COLO829 (cell line): ENCODE measurements around the gene MYL6.
A peak's percentile ranks its signal among the peaks of the same experiment; 100 is the strongest.
"Not testable (repeated sequence)": the region's sequence is repeated elsewhere in the genome, so short reads cannot be mapped to it uniquely, and the experiment has no call there.

ENCODE experiments used
- DNase-seq: peaks from one replicate; pipeline ENCODE4 v3.0.0; 2012; ENCODE audit warnings: low spot score

MYL6 gene

GRCh38 chr12:56158029-56158925 is at the start of gene MYL6:
Gene MYL6 (plus strand): TSS chr12:56158359. CDS start chr12:56158402, 43 bp downstream.
- DNase-seq, result peak; percentile 96

- DNase-seq, result no peak
These were observed 47.6 kb upstream of the MYL6 start for GRCh38 chr12:56110571-56110970.

GRCh38 chr12:56114084-56114483 is 44.1 kb upstream of the MYL6 start:
- no peak for DNase-seq

- DNase-seq, result no peak
These were observed 42.8 kb upstream of the MYL6 start for GRCh38 chr12:56115329-56115728.

GRCh38 chr12:56116267-56117081 is 41.7 kb upstream of the MYL6 start, which contains the start of gene RPL41:
Gene RPL41 (plus strand): TSS chr12:56116633.
- DNase-seq, result peak; percentile 83

- DNase-seq, result not testable (repeated sequence)
These were observed 41.0 kb upstream of the MYL6 start for GRCh38 chr12:56117082-56117706.

GRCh38 chr12:56117778-56118687 is 40.1 kb upstream of the MYL6 start, which contains the start of gene ZC3H10:
Gene ZC3H10 (plus strand): TSS chr12:56118266. CDS start chr12:56120563, 2,297 bp downstream.
- DNase-seq, result peak; percentile 98

- DNase-seq, result no peak
These were observed 39.3 kb upstream of the MYL6 start for GRCh38 chr12:56118688-56119357.

- peak; percentile 96 for DNase-seq
These were observed 38.8 kb upstream of the MYL6 start for GRCh38 chr12:56119361-56119796.

- no peak for DNase-seq
These were observed 37.9 kb upstream of the MYL6 start for GRCh38 chr12:56120158-56120846.

GRCh38 chr12:56121204-56121870 is 36.8 kb upstream of the MYL6 start:
- no peak for DNase-seq

GRCh38 chr12:56122637-56123036 is 35.5 kb upstream of the MYL6 start:
- DNase-seq, result no peak

- DNase-seq, result no peak
These were observed 34.0 kb upstream of the MYL6 start for GRCh38 chr12:56124133-56124532.

- no peak for DNase-seq
These were observed 31.4 kb upstream of the MYL6 start for GRCh38 chr12:56126732-56127239.

- no peak for DNase-seq
These were observed 30.7 kb upstream of the MYL6 start for GRCh38 chr12:56127485-56127887.

- DNase-seq, result peak; percentile 100
These were observed 30.1 kb upstream of the MYL6 start, which contains the start of gene ESYT1 for GRCh38 chr12:56127888-56128669. Gene ESYT1 (plus strand): TSS chr12:56128267. CDS start chr12:56128320, 53 bp downstream.

GRCh38 chr12:56128670-56129205 is 29.4 kb upstream of the MYL6 start:
- DNase-seq, result no peak
